Raji (cell line): ENCODE measurements around the gene BANP.

Experiments used
- POLR2A ChIP-seq: IDR thresholded peaks from 2 replicates; pipeline ENCODE4 v1.6.1; 2011; ENCODE audit warnings: low read depth, low read length, control low read depth; ENCODE audit not compliant: insufficient read depth

Gene BANP

GRCh38 chr16:87996962-87997880, 46.0 kb downstream of the BANP start:
- no peak for TF ChIP-seq POLR2A

- no peak for TF ChIP-seq POLR2A
These were observed 51.0 kb downstream of the BANP start for GRCh38 chr16:88002211-88002610.

GRCh38 chr16:88002749-88003148, 51.5 kb downstream of the BANP start:
- no peak for TF ChIP-seq POLR2A

GRCh38 chr16:88003316-88003715, 52.1 kb downstream of the BANP start:
- TF ChIP-seq POLR2A: no peak

GRCh38 chr16:88003736-88004135, 52.5 kb downstream of the BANP start:
- no peak for TF ChIP-seq POLR2A

- no peak for TF ChIP-seq POLR2A
These were observed 53.2 kb downstream of the BANP start for GRCh38 chr16:88004391-88004790.

GRCh38 chr16:88005181-88005581, 53.9 kb downstream of the BANP start:
- TF ChIP-seq POLR2A: no peak

GRCh38 chr16:88005968-88006367, 54.7 kb downstream of the BANP start:
- no peak for TF ChIP-seq POLR2A

- no peak for TF ChIP-seq POLR2A
These were observed 56.1 kb downstream of the BANP start for GRCh38 chr16:88007321-88007731.

- TF ChIP-seq POLR2A: no peak
These were observed 57.6 kb downstream of the BANP start for GRCh38 chr16:88008840-88009239.

- TF ChIP-seq POLR2A: no peak
These were observed 58.5 kb downstream of the BANP start for GRCh38 chr16:88009563-88010342.

- TF ChIP-seq POLR2A: no peak
These were observed 59.2 kb downstream of the BANP start for GRCh38 chr16:88010343-88010967.

GRCh38 chr16:88010968-88011483, 59.8 kb downstream of the BANP start:
- TF ChIP-seq POLR2A: no peak

GRCh38 chr16:88012360-88012759, 61.1 kb downstream of the BANP start:
- TF ChIP-seq POLR2A: no peak

- TF ChIP-seq POLR2A: no peak
These were observed 61.9 kb downstream of the BANP start for GRCh38 chr16:88013091-88013609.
